HCT116 (cell line): ENCODE data around the gene TCF23. TPM values are rescaled to one million over a fixed set of nuclear protein-coding genes. Genes with fewer than 3 reads are reported as not detected.

Source experiments
- ATAC-seq: fragments of 200-7000 bp; cut with Tn5 transposase; 2 replicates; pipeline ENCODE4 v1.9.1; 2020; ENCODE audit warnings: mild to moderate bottlenecking, moderate library complexity
- BruUV-seq: library from RNA; stranded (reverse); fragments of 400-500 nt; replicated peaks from 2 replicates; lab custom pipeline; 2021; lab: Mats Ljungman, UMichigan
- CTCF ChIA-PET: fragments of 300-600 bp; sonication (Branson Sonifier 250); formaldehyde crosslinking; loops from one replicate; lab custom pipeline; 2021; ENCODE audit warnings: antibody characterized with exemption; lab: Charles Lee
- POLR2A ChIA-PET: fragments of 300-600, 350-600 bp; sonication (Branson Sonifier 250); formaldehyde crosslinking; loops from one replicate; lab custom pipeline; 2021; ENCODE audit warnings: antibody characterized with exemption; lab: Charles Lee
- RAD21 ChIA-PET, 2 experiments: fragments of 300-600 bp; sonication (Branson Sonifier 250); formaldehyde crosslinking; loops; one replicate each; lab custom pipeline; 2023; ENCODE audit warnings: low total read pairs in 2 of 2; ENCODE audit not compliant: uncharacterized antibody in 2 of 2, unreplicated experiment in 2 of 2, low non-redundant PET in 1 of 2; lab: Charles Lee
- DNase-seq: peaks from one replicate; pipeline ENCODE4 v3.0.0-alpha.2; 2010; ENCODE audit warnings: low read depth, low spot score
- H2AFZ ChIP-seq: fragments of 200-600 bp; shearing (Covaris generic), sonication (generic); 2 replicates; pipeline ENCODE4 v1.6.1; 2017; ENCODE audit warnings: low read depth, mixed run types, mixed read lengths, antibody characterized with exemption, low read length; ENCODE audit not compliant: poor library complexity, severe bottlenecking
- H3K27ac ChIP-seq: 2 replicates; pipeline ENCODE4 v1.5.1; 2012; ENCODE audit warnings: low read depth, low read length
- H3K27me3 ChIP-seq: fragments of 200-600 bp; sonication (generic); 2 replicates; pipeline ENCODE4 v1.6.1; 2016; ENCODE audit warnings: mixed run types, low read length, mixed read lengths; ENCODE audit not compliant: insufficient read depth
- H3K36me3 ChIP-seq, 2 experiments: fragments of 200-500 bp in 1 of 2; fragments of 200-600 bp in 1 of 2; sonication (Bioruptor generic) in 1 of 2; sonication (generic) in 1 of 2; 2 replicates each; pipeline versions ENCODE4 v1.5.1 to v1.6.1; 2014 to 2016; ENCODE audit warnings: low read length in 2 of 2, inconsistent platforms in 1 of 2, mixed read lengths in 1 of 2, mixed run types in 1 of 2; ENCODE audit not compliant: insufficient read depth in 2 of 2, control insufficient read depth in 1 of 2
- H3K4me1 ChIP-seq, 2 experiments: fragments of 200-600 bp in 1 of 2; sonication (generic) in 1 of 2; 2 replicates each; pipeline versions ENCODE4 v1.5.1 to v1.6.1; 2012 to 2017; ENCODE audit warnings: low read length in 2 of 2, inconsistent platforms in 1 of 2, mild to moderate bottlenecking in 1 of 2, mixed read lengths in 1 of 2, mixed run types in 1 of 2, moderate library complexity in 1 of 2; ENCODE audit not compliant: insufficient read depth in 2 of 2, control insufficient read depth in 1 of 2
- H3K4me2 ChIP-seq: fragments of 200-600 bp; sonication (generic); 2 replicates; pipeline ENCODE4 v1.6.1; 2017; ENCODE audit warnings: mixed run types, low read length, mixed read lengths
- H3K4me3 ChIP-seq, 2 experiments: fragments of 200-600 bp in 1 of 2; sonication (generic) in 1 of 2; replicated peaks in 1 of 2; 2 replicates each; pipeline ENCODE4 v1.5.1; 2011 to 2016; ENCODE audit warnings: low read length in 2 of 2, control low read depth in 1 of 2, low read depth in 1 of 2, mild to moderate bottlenecking in 1 of 2, mixed read lengths in 1 of 2, mixed run types in 1 of 2
- H3K79me2 ChIP-seq: fragments of 200-600 bp; sonication (generic); 2 replicates; pipeline ENCODE4 v1.6.1; 2017; ENCODE audit warnings: mild to moderate bottlenecking, mixed run types, low read length, moderate library complexity, mixed read lengths; ENCODE audit not compliant: insufficient read depth
- H3K9ac ChIP-seq: fragments of 200-600 bp; sonication (generic); 2 replicates; pipeline ENCODE4 v1.6.1; 2016; ENCODE audit warnings: low read length, mixed read lengths
- H3K9me2 ChIP-seq: fragments of 200-600 bp; sonication (generic), shearing (Covaris generic); 2 replicates; pipeline ENCODE4 v1.6.1; 2017; ENCODE audit warnings: mixed run types, mild to moderate bottlenecking, moderate library complexity; ENCODE audit not compliant: insufficient read depth
- H3K9me3 ChIP-seq, 2 experiments: fragments of 200-500 bp in 1 of 2; fragments of 200-600 bp in 1 of 2; sonication (Bioruptor generic) in 1 of 2; sonication (generic) in 1 of 2; 2 replicates each; pipeline ENCODE4 v1.6.1; 2014 to 2017; ENCODE audit warnings: low read length in 2 of 2, mixed read lengths in 2 of 2, inconsistent platforms in 1 of 2, low read depth in 1 of 2, mild to moderate bottlenecking in 1 of 2, mixed run types in 1 of 2, moderate library complexity in 1 of 2; ENCODE audit not compliant: control insufficient read depth in 1 of 2, insufficient read depth in 1 of 2
- H4K20me1 ChIP-seq: fragments of 200-600 bp; sonication (generic), shearing (Covaris generic); 2 replicates; pipeline ENCODE4 v1.6.1; 2017; ENCODE audit warnings: mixed run types, mild to moderate bottlenecking, moderate library complexity; ENCODE audit not compliant: insufficient read depth
- CBX3 ChIP-seq: IDR thresholded peaks from 2 replicates; pipeline ENCODE4 v1.6.1; 2012; ENCODE audit warnings: low read depth
- EGR1 ChIP-seq: IDR thresholded peaks from 2 replicates; pipeline ENCODE4 v1.6.1; 2012; ENCODE audit warnings: low read depth
- EZH2 ChIP-seq: fragments of 200-600 bp; sonication (generic); IDR thresholded peaks from 2 replicates; pipeline ENCODE4 v1.6.1; 2017; ENCODE audit warnings: antibody characterized with exemption, mixed run types
- FOSL1 ChIP-seq: IDR thresholded peaks from 2 replicates; pipeline ENCODE4 v1.6.1; 2012; ENCODE audit warnings: low read depth
- JUND ChIP-seq: IDR thresholded peaks from 2 replicates; pipeline ENCODE4 v1.6.1; 2012
- POLR2AphosphoS5 ChIP-seq: IDR thresholded peaks from 2 replicates; pipeline ENCODE4 v1.6.1; 2011; ENCODE audit warnings: mild to moderate bottlenecking, low read depth, low read length, moderate library complexity
- SIN3A ChIP-seq: IDR thresholded peaks from 2 replicates; pipeline ENCODE4 v1.6.1; 2012; ENCODE audit warnings: low read depth
- TCF7L2 ChIP-seq: IDR thresholded peaks from 2 replicates; pipeline ENCODE4 v1.7.0; 2011; ENCODE audit warnings: borderline replicate concordance, inconsistent platforms; ENCODE audit not compliant: insufficient read depth, insufficient read length; ENCODE audit errors: extremely low read depth
- YY1 ChIP-seq: IDR thresholded peaks from 2 replicates; pipeline ENCODE4 v1.6.1; 2011; ENCODE audit warnings: low read length, low read depth, moderate library complexity, mild to moderate bottlenecking; ENCODE audit not compliant: insufficient replicate concordance; ENCODE audit errors: extremely low read depth
- intact Hi-C: fragments of 100-400 bp; cut with micrococcal nuclease; formaldehyde crosslinking; loops from 2 replicates; pipeline ENCODE4 v1.10.0; 2022
- total RNA-seq: library from RNA; stranded (reverse); gene quantifications from one replicate; pipeline ENCODE4 v1.2.1, GENCODE V29; 2021; ENCODE audit not compliant: unreplicated experiment
- TF ChIP-seq, protein P1 (sequence below): IDR thresholded peaks from 2 replicates; pipeline ENCODE4 v1.6.1; 2011; ENCODE audit warnings: mild to moderate bottlenecking, low read length, moderate library complexity; ENCODE audit not compliant: insufficient replicate concordance; ENCODE audit errors: extremely low read depth

Gene TCF23
- total RNA-seq, 1 experiment from 2014 or later = not detected

DNA sequence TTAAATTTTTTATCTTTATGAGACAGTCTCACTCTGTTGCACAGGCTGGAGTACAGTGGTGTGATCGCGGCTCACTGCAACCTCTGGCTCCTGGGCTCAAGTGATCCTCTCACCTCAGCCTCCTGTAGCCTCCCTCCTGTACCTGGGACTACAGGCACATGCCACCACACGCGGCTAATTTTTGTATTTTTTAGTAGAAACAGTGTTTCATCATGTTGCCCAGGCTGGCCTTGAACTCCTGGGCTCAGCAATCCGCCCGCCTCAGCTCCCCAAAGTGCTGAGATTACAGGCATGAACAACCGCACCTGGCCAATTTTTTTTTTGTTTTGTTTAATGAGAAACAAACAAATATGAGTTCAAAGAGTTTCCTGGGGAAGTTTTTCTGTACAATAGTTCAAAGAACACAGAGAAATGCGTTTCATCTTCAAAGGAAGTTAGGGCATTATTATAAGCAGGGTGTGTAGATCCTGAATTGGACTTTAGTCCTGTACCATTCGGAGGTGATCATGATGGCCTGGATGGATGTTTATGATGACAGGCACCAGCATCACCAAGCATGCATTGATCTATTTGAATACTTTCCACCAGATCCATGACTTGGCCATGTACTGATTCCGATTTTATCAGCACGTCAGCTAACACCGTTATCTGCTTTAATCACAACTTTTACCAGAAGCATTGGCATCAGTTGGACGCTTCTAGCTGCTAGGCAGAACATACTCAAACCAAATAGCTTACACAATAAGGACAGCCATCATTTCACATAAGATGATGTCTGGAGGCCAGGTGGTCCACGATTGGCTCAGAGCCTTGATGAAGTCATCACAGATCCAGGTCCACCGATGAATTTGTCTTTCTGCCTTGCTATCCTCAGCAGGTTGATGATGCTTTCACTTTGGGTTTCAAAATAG is 28.9 kb downstream of the TCF23 start:
- Histone ChIP-seq H3K9me3 (no peaks in the 10 kb centered on the region), H3K9ac (no peak overlapping the region), H3K27me3 (peaks cover 16% of the 10 kb centered on the region; the same call in 1 of the 2 replicates), H3K27ac (no peak overlapping the region), H2AFZ (no peak overlapping the region), H3K79me2 (no peaks in the 10 kb centered on the region), H3K9me2 (no peaks in the 10 kb centered on the region), H3K4me3 (no peak overlapping the region), H3K4me2 (no peak overlapping the region), H4K20me1 (no peaks in the 10 kb centered on the region), H3K36me3 (no peaks in the 10 kb centered on the region), H3K4me1 (no peaks in the 10 kb centered on the region)
- BruUV-seq = no TSS peak
- CTCF ChIA-PET = no interaction called here
- DNase-seq (no peak), ATAC-seq (no peak)
- no peak for TF ChIP-seq POLR2AphosphoS5
- no peak for TF ChIP-seq JUND
- TF ChIP-seq CBX3 = no peak
- TF ChIP-seq, protein P1, sequence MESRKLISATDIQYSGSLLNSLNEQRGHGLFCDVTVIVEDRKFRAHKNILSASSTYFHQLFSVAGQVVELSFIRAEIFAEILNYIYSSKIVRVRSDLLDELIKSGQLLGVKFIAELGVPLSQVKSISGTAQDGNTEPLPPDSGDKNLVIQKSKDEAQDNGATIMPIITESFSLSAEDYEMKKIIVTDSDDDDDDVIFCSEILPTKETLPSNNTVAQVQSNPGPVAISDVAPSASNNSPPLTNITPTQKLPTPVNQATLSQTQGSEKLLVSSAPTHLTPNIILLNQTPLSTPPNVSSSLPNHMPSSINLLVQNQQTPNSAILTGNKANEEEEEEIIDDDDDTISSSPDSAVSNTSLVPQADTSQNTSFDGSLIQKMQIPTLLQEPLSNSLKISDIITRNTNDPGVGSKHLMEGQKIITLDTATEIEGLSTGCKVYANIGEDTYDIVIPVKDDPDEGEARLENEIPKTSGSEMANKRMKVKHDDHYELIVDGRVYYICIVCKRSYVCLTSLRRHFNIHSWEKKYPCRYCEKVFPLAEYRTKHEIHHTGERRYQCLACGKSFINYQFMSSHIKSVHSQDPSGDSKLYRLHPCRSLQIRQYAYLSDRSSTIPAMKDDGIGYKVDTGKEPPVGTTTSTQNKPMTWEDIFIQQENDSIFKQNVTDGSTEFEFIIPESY = no peak
- TF ChIP-seq SIN3A = no peak
- no peak for TF ChIP-seq EZH2
- no peak for TF ChIP-seq FOSL1
- no peak for TF ChIP-seq YY1
- TF ChIP-seq TCF7L2 = no peak
- no peak for TF ChIP-seq EGR1
- RAD21 ChIA-PET = no interaction called here
- intact Hi-C loops = no loop called here
- POLR2A ChIA-PET = no interaction called here
